GM10248 (cell line): ENCODE data around the gene TRIP11.

Experiments
- CTCF ChIA-PET: fragments of 300-600 bp; sonication (Branson Sonifier 250); formaldehyde crosslinking; extraction: SDS; loops from one replicate; lab custom pipeline; 2021; ENCODE audit warnings: antibody characterized with exemption; lab: Yijun Ruan, JAX
- POLR2A ChIA-PET: fragments of 350-650 bp; sonication (Branson Sonifier 250); formaldehyde crosslinking; extraction: SDS; loops from one replicate; lab custom pipeline; 2020; ENCODE audit warnings: antibody characterized with exemption; lab: Yijun Ruan, JAX
- DNase-seq: peaks from one replicate; pipeline ENCODE4 v3.0.0; 2012; ENCODE audit errors: extremely low spot score
- TF ChIP-seq, protein P1 (sequence below): IDR thresholded peaks from 2 replicates; pipeline ENCODE4 v1.5.1; 2012; ENCODE audit warnings: mild to moderate bottlenecking, low read depth; ENCODE audit errors: extremely low read depth, missing control alignments, control extremely low read depth

Gene TRIP11

GRCh38 chr14:91942128-91942527, 97.7 kb downstream of the TRIP11 start:
- TF ChIP-seq, protein P1, sequence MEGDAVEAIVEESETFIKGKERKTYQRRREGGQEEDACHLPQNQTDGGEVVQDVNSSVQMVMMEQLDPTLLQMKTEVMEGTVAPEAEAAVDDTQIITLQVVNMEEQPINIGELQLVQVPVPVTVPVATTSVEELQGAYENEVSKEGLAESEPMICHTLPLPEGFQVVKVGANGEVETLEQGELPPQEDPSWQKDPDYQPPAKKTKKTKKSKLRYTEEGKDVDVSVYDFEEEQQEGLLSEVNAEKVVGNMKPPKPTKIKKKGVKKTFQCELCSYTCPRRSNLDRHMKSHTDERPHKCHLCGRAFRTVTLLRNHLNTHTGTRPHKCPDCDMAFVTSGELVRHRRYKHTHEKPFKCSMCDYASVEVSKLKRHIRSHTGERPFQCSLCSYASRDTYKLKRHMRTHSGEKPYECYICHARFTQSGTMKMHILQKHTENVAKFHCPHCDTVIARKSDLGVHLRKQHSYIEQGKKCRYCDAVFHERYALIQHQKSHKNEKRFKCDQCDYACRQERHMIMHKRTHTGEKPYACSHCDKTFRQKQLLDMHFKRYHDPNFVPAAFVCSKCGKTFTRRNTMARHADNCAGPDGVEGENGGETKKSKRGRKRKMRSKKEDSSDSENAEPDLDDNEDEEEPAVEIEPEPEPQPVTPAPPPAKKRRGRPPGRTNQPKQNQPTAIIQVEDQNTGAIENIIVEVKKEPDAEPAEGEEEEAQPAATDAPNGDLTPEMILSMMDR: no peak
- DNase-seq: no peak
- POLR2A ChIA-PET: no interaction called here
- CTCF ChIA-PET: no interaction called here

GRCh38 chr14:91940209-91940608, 99.7 kb downstream of the TRIP11 start:
- no peak for DNase-seq
- TF ChIP-seq, protein P1: no peak
- ChIA-PET POLR2A (no interaction called here), CTCF (no interaction called here)

- POLR2A ChIA-PET: no interaction called here
These were observed 104.3 kb downstream of the TRIP11 start for GRCh38 chr14:91935586-91935985.

DNA sequence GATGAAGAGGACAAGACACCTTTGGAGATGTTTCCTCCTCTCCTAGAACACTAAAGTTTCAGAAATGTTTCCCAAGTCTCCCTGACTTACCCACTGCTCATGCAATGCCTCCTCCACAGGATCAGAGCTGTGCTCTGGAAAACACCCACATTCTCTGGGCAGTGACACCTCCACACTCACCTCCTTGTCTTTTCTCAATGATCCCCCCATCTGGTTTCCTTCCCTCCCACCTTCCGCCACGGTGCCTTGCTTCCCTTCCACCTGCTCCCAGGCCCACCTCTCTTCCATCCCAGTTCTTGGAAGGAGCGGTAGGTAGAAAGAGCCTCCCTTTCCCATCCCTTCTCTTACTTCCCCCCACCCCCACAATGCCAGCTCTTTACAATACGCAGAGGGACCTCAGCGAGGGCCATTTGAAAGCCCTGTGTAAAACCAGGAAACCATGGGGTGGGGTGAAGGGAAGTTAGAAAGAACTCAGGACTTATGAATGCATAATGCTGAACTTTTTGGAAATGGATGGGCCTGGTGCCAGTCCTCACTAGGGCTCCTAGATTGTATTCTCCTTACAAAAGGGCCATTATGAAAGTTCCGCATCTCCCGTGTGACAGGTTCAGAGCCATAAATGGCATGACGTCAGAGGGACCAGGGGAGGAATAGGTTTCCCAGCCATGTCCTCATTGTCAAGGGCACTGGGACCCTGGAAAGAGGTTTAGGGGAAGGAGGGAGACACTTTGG, 105.1 kb downstream of the TRIP11 start:
- POLR2A ChIA-PET: no interaction called here
- CTCF ChIA-PET: interaction anchor here (1.4 kb wide), 1 partner anchor 8 kb away, joined by 4 read pairs; no protein-coding TSS in a partner anchor
- no peak for DNase-seq
- TF ChIP-seq, protein P1: no peak

More at GRCh38 chr14:91935586-91935985, 104.3 kb downstream of the TRIP11 start:
- CTCF ChIA-PET: interaction anchor here (1.4 kb wide), 1 partner anchor 9 kb away, joined by 4 read pairs; no protein-coding TSS in a partner anchor
- TF ChIP-seq, protein P1: no peak
- no peak for DNase-seq

DNA sequence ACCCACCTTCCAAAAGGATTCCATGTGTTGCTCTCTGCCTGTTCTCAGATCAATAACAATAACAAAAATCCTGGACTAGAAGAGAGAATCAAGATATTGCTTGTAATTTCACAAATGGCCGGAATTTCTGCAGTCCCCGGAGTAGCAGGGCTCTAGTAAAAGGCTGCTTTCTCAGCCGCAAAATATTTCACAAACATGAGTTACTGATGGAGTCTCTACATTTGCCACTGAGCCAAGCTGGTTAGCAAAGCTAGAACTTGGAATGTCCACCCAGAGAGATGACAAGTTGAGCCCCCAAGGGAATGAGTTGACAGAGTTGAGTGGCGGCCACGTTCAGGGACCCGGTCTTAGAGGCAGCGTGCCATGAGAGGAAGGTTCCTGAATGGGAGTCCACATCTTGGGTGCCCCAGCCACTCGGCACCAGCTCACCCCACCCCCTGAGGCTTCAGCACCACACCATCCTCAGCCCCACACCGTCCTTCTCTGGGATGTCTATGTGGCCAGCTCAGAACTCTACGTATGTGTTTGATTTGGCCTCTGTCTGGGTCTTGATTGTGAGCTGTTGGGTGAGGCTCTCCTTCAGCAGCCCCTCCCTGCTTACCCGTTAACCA, 108.3 kb downstream of the TRIP11 start:
- no peak for DNase-seq
- CTCF ChIA-PET: interaction anchor here (1.3 kb wide), 1 partner anchor 10 kb away, joined by 3 read pairs; no protein-coding TSS in a partner anchor
- TF ChIP-seq, protein P1: no peak
- POLR2A ChIA-PET: no interaction called here

DNA sequence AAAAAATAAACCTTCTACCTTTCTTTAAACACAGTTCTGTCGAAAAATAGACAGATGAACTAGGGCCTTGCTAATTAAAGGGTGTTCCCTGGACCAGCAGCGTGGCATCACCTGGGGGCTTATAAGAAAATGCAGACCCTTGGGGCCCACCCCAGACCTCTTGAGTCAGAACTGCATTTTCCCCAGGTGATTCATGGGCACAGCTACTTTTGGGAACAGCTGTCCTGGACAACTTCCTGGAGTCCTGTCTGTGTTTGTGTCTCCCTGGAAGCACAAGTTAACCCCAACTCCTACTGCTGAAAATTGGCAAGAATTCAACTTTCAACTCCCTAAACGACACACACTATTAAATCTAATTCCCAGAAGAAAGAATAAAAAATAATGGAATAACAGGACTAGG, 110.2 kb downstream of the TRIP11 start:
- TF ChIP-seq, protein P1: no peak
- POLR2A ChIA-PET: no interaction called here
- CTCF ChIA-PET: no interaction called here
- DNase-seq: no peak
